Stimulated activated naive CD8-positive, alpha-beta T cell treated with anti-CD3 and anti-CD28 coated beads, Interleukin-15, Interleukin-2, amounts not matched to agents 100 ng/mL and 50 ng/mL, for 24 hours (primary cell): Measurements from ENCODE around the gene PHC3.

ENCODE experiments used
- H3K27ac Mint-ChIP-seq: one replicate; pipeline ENCODE4 v1.8.0; 2021; ENCODE audit warnings: mild to moderate bottlenecking, mixed read lengths
- H3K27me3 Mint-ChIP-seq: one replicate; pipeline ENCODE4 v1.8.0; 2021; ENCODE audit warnings: mixed read lengths
- H3K36me3 Mint-ChIP-seq: one replicate; pipeline ENCODE4 v1.8.0; 2021; ENCODE audit warnings: low read depth, mixed read lengths
- H3K4me1 Mint-ChIP-seq: one replicate; pipeline ENCODE4 v1.8.0; 2021; ENCODE audit warnings: low read depth, mixed read lengths
- H3K4me3 Mint-ChIP-seq: one replicate; pipeline ENCODE4 v1.8.0; 2021; ENCODE audit warnings: mild to moderate bottlenecking, mixed read lengths
- H3K9me3 Mint-ChIP-seq: one replicate; pipeline ENCODE4 v1.8.0; 2021; ENCODE audit warnings: mixed read lengths

Gene PHC3

DNA sequence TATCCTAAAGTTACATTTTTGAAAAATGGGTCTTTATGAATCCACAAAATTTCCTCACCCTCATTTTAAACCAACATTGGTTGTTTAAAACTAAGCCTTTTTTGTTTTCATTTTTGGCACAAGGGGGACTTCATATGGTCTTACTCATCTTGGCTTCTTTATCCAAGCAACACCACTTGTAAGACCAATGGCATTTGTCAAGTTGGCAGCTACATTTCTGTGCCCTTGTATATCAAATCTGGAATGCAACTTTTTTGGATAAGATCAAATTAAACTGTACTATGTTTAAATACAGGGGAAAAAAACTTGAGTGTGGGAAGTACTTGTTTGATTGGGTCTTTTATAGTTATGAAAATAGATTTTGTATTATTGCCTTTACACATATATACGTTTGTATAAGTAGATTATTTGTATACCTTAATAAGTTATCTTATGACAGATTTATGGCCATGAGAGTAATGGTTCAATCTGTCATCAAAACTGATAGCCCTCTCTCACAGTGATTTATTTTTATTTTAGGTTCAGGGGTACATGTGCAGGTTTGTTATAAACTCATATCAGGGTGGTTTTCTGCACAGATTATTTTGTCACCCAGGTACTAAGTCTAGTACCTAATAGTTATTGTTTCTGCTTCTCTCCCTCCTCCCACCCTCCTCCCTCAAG, 100.3 kb downstream of the PHC3 start:
- Mint-ChIP-seq H3K4me3 (no peak overlapping the region), H3K4me1 (peaks cover 5% of the 10 kb centered on the region), H3K36me3 (peaks cover 27% of the 10 kb centered on the region), H3K9me3 (no peaks in the 10 kb centered on the region), H3K27ac (no peak overlapping the region), H3K27me3 (no peaks in the 10 kb centered on the region)

DNA sequence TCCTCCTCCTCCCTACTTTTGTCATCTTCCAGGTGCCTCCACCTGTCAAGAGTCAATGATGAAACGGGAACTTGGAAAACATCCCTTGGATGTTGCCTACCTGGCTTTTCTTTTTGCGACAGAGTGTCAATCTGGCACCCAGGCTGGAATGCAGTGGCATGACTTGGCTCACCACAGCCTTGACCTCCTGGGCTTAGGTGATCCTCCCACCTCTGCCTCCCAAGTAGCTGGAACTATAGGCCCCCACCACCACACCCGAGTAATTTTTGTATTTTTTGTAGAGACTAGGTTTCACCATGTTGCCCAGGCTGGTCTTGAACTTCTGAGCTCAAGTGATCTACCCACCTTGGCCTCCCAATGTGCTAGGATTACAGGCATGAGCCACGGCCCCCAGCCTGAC, 100.9 kb downstream of the PHC3 start:
- Mint-ChIP-seq H3K4me1 (peaks cover 5% of the 10 kb centered on the region), H3K27me3 (no peaks in the 10 kb centered on the region), H3K9me3 (no peaks in the 10 kb centered on the region), H3K27ac (no peak overlapping the region), H3K4me3 (no peak overlapping the region), H3K36me3 (peaks cover 24% of the 10 kb centered on the region)

GRCh38 chr3:170079536-170080165, 101.9 kb downstream of the PHC3 start:
- Mint-ChIP-seq H3K27ac (no peak overlapping the region), H3K4me3 (no peak overlapping the region), H3K27me3 (no peaks in the 10 kb centered on the region)

DNA sequence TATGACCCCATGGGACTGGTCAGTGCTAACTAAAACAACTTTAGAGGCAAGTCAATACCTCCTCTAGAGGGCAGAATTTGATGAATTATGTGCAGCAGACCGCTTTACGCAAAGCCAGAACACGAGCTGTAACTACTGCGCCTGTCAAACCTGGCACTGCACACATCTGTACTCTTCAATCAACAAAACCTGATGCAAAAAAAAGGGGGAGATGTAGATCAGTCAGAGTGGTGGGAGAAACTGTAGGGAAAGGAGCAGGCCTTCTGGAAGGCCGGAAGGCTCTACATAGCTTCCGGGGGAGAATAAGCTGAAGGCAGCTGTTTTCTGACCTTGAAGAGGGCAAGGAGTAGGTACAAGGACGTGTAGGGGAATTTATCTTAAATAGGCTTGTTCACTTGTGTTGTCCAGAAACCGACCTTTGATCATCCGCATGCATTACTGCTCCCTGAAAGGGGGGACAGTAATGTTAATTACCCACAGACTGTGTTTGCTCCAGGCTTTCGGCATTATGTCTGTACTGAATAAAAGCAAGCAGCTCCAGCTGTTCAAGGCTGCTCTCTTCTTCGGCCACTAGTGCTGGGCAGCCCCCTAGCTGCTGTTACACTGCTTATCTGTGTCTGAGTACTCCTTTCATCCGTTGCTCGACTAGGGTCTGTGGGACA, 102.8 kb downstream of the PHC3 start:
- Mint-ChIP-seq H3K27ac (no peak overlapping the region), H3K36me3 (peaks cover 22% of the 10 kb centered on the region), H3K27me3 (no peaks in the 10 kb centered on the region), H3K4me1 (peaks cover 5% of the 10 kb centered on the region), H3K4me3 (no peak overlapping the region), H3K9me3 (no peaks in the 10 kb centered on the region)

More at GRCh38 chr3:170079536-170080165, 101.9 kb downstream of the PHC3 start:
- Mint-ChIP-seq H3K4me1 (peaks cover 5% of the 10 kb centered on the region), H3K9me3 (no peaks in the 10 kb centered on the region), H3K36me3 (peaks cover 22% of the 10 kb centered on the region)

DNA sequence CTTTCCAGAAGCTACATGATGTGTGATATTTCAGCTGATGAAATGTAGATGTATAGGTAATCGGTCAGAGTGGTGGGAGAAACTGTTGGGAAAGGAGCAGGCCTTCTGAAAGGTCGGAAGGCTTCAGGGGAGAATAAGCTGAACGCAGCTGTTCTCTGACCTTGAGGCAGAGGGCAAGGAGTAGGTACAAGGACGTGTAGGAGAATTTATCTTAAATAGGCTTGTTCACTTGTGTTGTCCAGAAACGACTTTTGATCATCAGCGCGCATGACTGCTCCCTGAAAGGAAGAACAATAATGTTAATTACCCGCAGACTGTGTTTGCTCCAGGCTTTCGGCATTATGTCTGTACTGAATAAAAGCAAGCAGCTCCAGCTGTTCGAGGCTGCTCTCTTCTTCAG, 104.2 kb downstream of the PHC3 start:
- Mint-ChIP-seq H3K4me1 (peaks cover 5% of the 10 kb centered on the region), H3K4me3 (no peak overlapping the region), H3K27ac (no peak overlapping the region), H3K36me3 (peaks cover 20% of the 10 kb centered on the region), H3K27me3 (no peaks in the 10 kb centered on the region), H3K9me3 (peaks cover 11% of the 10 kb centered on the region)

GRCh38 chr3:170076715-170077238, 104.8 kb downstream of the PHC3 start:
- Mint-ChIP-seq H3K4me1 (peaks cover 5% of the 10 kb centered on the region), H3K4me3 (no peak overlapping the region), H3K27ac (no peak overlapping the region), H3K36me3 (peaks cover 14% of the 10 kb centered on the region), H3K27me3 (no peaks in the 10 kb centered on the region), H3K9me3 (peaks cover 12% of the 10 kb centered on the region)

DNA sequence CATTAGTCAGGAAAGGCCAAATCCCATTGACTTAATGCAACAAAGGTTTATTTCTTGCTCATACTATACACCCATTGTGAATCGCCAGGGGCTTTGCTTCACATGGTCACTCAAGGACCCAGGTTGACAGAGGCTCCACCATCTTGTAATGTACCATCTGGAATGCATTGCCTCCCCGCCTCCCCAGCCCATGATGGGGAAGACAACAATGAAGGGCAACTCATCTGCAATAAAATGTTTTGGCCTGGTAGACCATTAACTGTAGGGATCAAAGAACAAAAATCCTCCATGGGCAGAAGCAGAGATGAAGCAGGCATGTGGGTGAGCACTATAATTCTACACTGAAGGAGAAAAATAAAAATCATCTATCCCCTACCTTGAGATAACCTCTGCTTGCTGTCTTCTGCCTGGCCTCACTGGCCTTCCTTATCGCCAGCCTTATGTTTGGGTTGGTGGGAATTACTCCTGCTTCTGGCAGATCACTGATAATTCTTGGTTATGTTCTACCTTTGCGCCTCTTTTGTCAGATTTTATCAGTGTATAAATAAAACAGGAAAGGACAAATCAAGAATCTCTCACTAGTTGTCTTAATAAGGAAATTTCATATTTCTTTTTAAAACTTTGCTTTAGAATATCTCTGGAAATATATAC, 106.0 kb downstream of the PHC3 start:
- Mint-ChIP-seq H3K27me3 (no peaks in the 10 kb centered on the region), H3K36me3 (peaks cover 11% of the 10 kb centered on the region), H3K27ac (no peak overlapping the region), H3K9me3 (peaks cover 12% of the 10 kb centered on the region), H3K4me3 (no peak overlapping the region), H3K4me1 (peaks cover 5% of the 10 kb centered on the region)

- Mint-ChIP-seq H3K36me3 (peaks cover 12% of the 10 kb centered on the region), H3K27me3 (no peaks in the 10 kb centered on the region), H3K9me3 (no peaks in the 10 kb centered on the region), H3K4me3 (no peak overlapping the region), H3K27ac (no peak overlapping the region), H3K4me1 (no peaks in the 10 kb centered on the region)
Measured at GRCh38 chr3:170064108-170064507, 117.4 kb downstream of the PHC3 start.

- H3K9me3 Mint-ChIP-seq, result no peaks in the 10 kb centered on the region
- H3K4me1 Mint-ChIP-seq, result no peaks in the 10 kb centered on the region
- no peak overlapping the region for H3K4me3 Mint-ChIP-seq
- H3K36me3 Mint-ChIP-seq, result peaks cover 12% of the 10 kb centered on the region
- no peaks in the 10 kb centered on the region for H3K27me3 Mint-ChIP-seq
- no peak overlapping the region for H3K27ac Mint-ChIP-seq
Measured at GRCh38 chr3:170063691-170064090, 117.8 kb downstream of the PHC3 start.

- Mint-ChIP-seq H3K4me1 (peaks cover 8% of the 10 kb centered on the region), H3K9me3 (no peaks in the 10 kb centered on the region), H3K36me3 (peaks cover 9% of the 10 kb centered on the region), H3K4me3 (no peak overlapping the region), H3K27ac (no peak overlapping the region), H3K27me3 (no peaks in the 10 kb centered on the region)
Measured at GRCh38 chr3:170062769-170063168, 118.8 kb downstream of the PHC3 start.

GRCh38 chr3:170062068-170062467, 119.5 kb downstream of the PHC3 start:
- no peaks in the 10 kb centered on the region for H3K9me3 Mint-ChIP-seq
- H3K27me3 Mint-ChIP-seq, result no peaks in the 10 kb centered on the region
- peaks cover 9% of the 10 kb centered on the region for H3K36me3 Mint-ChIP-seq
- no peak overlapping the region for H3K4me3 Mint-ChIP-seq
- no peak overlapping the region for H3K27ac Mint-ChIP-seq
- peaks cover 15% of the 10 kb centered on the region for H3K4me1 Mint-ChIP-seq

- peaks cover 5% of the 10 kb centered on the region for H3K36me3 Mint-ChIP-seq
- H3K9me3 Mint-ChIP-seq, result no peaks in the 10 kb centered on the region
- H3K4me3 Mint-ChIP-seq, result no peak overlapping the region
- no peaks in the 10 kb centered on the region for H3K27me3 Mint-ChIP-seq
- H3K4me1 Mint-ChIP-seq, result peaks cover 41% of the 10 kb centered on the region
- no peak overlapping the region for H3K27ac Mint-ChIP-seq
Measured at GRCh38 chr3:170059447-170059846, 122.1 kb downstream of the PHC3 start.

DNA sequence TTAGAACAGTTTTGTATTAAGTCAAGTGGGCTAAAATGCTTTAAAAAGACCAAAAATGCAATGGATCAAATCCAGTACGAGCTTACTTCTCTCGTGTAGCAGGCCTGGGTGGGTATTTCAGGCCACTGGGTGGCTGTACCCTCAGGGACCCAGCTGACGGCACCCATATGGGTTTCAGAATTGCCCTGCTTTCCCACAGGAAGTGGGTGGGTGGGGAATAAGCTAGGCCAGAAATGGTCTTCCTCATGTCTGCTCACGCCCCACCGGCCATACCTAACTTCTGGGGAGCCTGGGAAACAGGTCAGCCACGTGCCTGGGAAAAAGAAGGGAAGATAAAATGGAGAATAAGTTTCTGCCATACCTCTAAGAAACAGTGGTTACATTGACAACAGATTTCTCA, 123.4 kb downstream of the PHC3 start:
- H3K27ac Mint-ChIP-seq, result no peak overlapping the region
- peaks cover 43% of the 10 kb centered on the region for H3K4me1 Mint-ChIP-seq
- peaks cover 5% of the 10 kb centered on the region for H3K36me3 Mint-ChIP-seq
- no peaks in the 10 kb centered on the region for H3K9me3 Mint-ChIP-seq
- H3K4me3 Mint-ChIP-seq, result no peak overlapping the region
- H3K27me3 Mint-ChIP-seq, result no peaks in the 10 kb centered on the region

- peaks cover 4% of the 10 kb centered on the region for H3K36me3 Mint-ChIP-seq
- no peaks in the 10 kb centered on the region for H3K9me3 Mint-ChIP-seq
- no peak overlapping the region for H3K27ac Mint-ChIP-seq
- no peaks in the 10 kb centered on the region for H3K27me3 Mint-ChIP-seq
- H3K4me3 Mint-ChIP-seq, result no peak overlapping the region
- H3K4me1 Mint-ChIP-seq, result peaks cover 43% of the 10 kb centered on the region
Measured at GRCh38 chr3:170057550-170057949, 124.0 kb downstream of the PHC3 start.
